Activated CD8-positive, alpha-beta T cell treated with anti-CD3 and anti-CD28 coated beads, Interleukin-2, amount 10 ng/mL, durations not matched to agents 7 days and 5 days (primary cell): ENCODE measurements around the gene CEP162. TPM values are rescaled to one million over a fixed set of nuclear protein-coding genes. Genes with fewer than 3 reads are reported as not detected.
"Not testable (repeated sequence)": the region's sequence is repeated elsewhere in the genome, so short reads cannot be mapped to it uniquely, and the experiment has no call there.

ENCODE experiments used
- ATAC-seq: fragments of 150-1000 bp; cut with Tn5 transposase; one replicate; pipeline ENCODE4 v1.10.0; 2021; ENCODE audit warnings: moderate library complexity
- CTCF ChIA-PET: fragments of 350-600 bp; sonication (Branson Sonifier 250); formaldehyde crosslinking; loops from one replicate; lab custom pipeline; 2021; ENCODE audit warnings: antibody characterized with exemption; lab: Charles Lee
- POLR2A ChIA-PET: fragments of 350-600 bp; sonication (Branson Sonifier 250); formaldehyde crosslinking; loops from one replicate; lab custom pipeline; 2021; ENCODE audit warnings: antibody characterized with exemption; lab: Charles Lee
- DNase-seq: peaks from one replicate; pipeline ENCODE4 v3.0.0-alpha.2; 2020
- H3K27ac Mint-ChIP-seq: one replicate; pipeline ENCODE4 v1.8.0; 2021; ENCODE audit warnings: mild to moderate bottlenecking, mixed read lengths
- H3K27me3 Mint-ChIP-seq: one replicate; pipeline ENCODE4 v1.8.0; 2021; ENCODE audit warnings: low read depth, mixed read lengths
- H3K36me3 Mint-ChIP-seq: one replicate; pipeline ENCODE4 v1.8.0; 2021; ENCODE audit warnings: low read depth, mixed read lengths
- H3K4me1 Mint-ChIP-seq: one replicate; pipeline ENCODE4 v1.8.0; 2021; ENCODE audit warnings: low read depth, mixed read lengths
- H3K4me3 Mint-ChIP-seq: one replicate; pipeline ENCODE4 v1.8.0; 2021; ENCODE audit warnings: mild to moderate bottlenecking, mixed read lengths
- H3K9me3 Mint-ChIP-seq: one replicate; pipeline ENCODE4 v1.8.0; 2022; ENCODE audit warnings: mixed read lengths; ENCODE audit not compliant: insufficient read depth
- total RNA-seq, 2 experiments: library from RNA; stranded (reverse); gene quantifications; one replicate each; pipeline ENCODE4 v1.2.3, GENCODE V29; 2021

CEP162 gene
- total RNA-seq, 2 experiments from 2014 or later = 7.7 to 8.5 TPM

DNA sequence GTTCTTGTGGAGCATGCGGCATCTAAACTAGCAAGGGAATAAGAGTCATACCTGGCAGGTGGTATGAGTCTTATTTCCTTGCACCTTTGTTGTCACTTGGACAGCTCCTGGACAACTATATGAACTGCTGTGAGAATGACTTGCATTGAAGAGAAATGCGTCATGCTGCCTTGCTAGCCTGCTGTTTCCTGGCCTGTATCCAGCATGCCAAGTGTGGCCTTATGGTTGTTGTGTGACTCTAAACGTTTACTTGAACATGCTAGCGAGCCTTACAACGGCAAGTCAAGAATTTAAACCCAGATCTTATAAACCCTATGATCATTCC, 90.4 kb downstream of the CEP162 start:
- Mint-ChIP-seq H3K27ac (no peak overlapping the region), H3K4me1 (no peaks in the 10 kb centered on the region), H3K4me3 (no peak overlapping the region), H3K27me3 (no peaks in the 10 kb centered on the region), H3K9me3 (no peaks in the 10 kb centered on the region), H3K36me3 (peaks cover 3% of the 10 kb centered on the region)
- ChIA-PET POLR2A (no interaction called here), CTCF (no interaction called here)
- DNase-seq = no peak
- no peak for ATAC-seq

DNA sequence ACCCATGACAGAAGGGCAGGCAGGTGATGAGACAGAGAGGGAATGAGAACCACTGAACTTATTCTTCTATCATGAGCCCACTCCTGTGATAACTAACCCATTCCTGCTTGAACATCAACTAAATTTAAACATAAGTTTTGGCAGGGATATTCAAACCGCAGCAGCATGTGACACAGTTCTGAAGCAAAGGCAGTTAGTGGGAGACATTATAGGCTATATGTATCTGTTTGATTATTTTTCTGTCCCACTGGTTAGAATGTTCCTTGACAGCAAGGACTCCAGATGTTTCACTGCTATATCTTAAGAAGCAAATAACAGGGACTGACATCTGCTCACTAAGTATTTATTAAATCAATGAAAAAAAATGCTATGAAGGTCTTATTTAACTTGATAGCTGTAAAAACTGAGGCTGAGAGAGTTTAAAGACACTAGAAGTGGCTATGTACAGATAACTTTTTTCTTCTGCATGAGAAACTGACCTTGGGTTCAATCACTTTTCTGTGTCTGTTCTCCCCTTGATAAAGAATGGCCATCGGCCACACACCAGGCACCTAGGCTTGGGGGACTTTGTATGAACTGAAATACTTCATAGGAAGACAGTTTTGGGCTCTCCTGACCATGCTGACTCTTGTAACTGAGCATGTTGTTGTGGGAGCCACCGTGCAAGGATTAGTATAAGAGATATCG, 90.9 kb downstream of the CEP162 start:
- ATAC-seq (no peak), DNase-seq (no peak)
- POLR2A ChIA-PET = no interaction called here
- no peak overlapping the region for H3K27ac Mint-ChIP-seq
- H3K4me3 Mint-ChIP-seq = no peak overlapping the region
- CTCF ChIA-PET = no interaction called here
- no peaks in the 10 kb centered on the region for H3K27me3 Mint-ChIP-seq
- no peaks in the 10 kb centered on the region for H3K9me3 Mint-ChIP-seq
- H3K36me3 Mint-ChIP-seq = peaks cover 3% of the 10 kb centered on the region
- H3K4me1 Mint-ChIP-seq = no peaks in the 10 kb centered on the region

DNA sequence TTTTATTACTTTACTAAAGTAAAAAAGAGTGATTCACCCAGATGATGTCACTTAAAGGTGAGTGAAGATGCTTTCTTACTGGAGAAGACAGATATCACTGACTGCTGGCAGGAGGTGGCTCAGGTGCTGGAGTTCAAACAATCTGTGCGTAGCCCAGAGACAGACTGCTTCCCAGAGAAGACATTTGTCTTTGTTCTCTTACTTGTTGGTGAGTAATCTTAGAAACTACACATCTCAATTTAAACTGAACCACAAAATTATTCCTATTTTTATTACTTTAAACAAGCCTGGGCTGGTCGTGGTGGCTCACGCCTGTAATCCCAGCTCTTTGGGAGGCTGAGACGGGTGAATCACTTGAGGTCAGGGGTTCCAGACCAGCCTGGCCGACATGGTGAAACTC, 92.2 kb downstream of the CEP162 start:
- peaks cover 2% of the 10 kb centered on the region for H3K36me3 Mint-ChIP-seq
- CTCF ChIA-PET = no interaction called here
- H3K4me3 Mint-ChIP-seq = no peak overlapping the region
- no peak for DNase-seq
- H3K27ac Mint-ChIP-seq = no peak overlapping the region
- ATAC-seq = no peak
- H3K9me3 Mint-ChIP-seq = no peaks in the 10 kb centered on the region
- no peaks in the 10 kb centered on the region for H3K27me3 Mint-ChIP-seq
- no peaks in the 10 kb centered on the region for H3K4me1 Mint-ChIP-seq
- POLR2A ChIA-PET = no interaction called here

DNA sequence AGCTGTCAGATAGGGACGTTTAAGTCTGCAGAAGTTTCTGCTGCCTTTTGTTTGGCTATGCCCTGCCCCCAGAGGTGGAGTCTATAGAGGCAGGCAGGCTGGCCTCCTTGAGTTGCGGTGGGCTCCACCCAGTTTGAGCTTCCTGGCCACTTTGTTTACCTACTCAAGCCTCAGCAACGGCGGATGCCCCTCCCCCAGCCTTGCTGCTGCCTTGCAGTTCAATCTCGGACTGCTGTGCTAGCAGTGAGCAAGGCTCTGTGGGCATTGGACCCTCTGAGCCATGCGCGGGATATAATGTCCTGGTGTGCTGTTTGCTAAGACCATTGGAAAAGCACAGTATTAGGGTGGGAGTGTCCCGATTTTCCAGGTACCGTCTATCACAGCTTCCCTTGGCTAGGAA, 94.1 kb downstream of the CEP162 start:
- H3K9me3 Mint-ChIP-seq, POLR2A ChIA-PET, ATAC-seq, DNase-seq, H3K36me3 Mint-ChIP-seq, H3K4me1 Mint-ChIP-seq, H3K4me3 Mint-ChIP-seq, H3K27ac Mint-ChIP-seq, CTCF ChIA-PET, H3K27me3 Mint-ChIP-seq: not testable (repeated sequence)

DNA sequence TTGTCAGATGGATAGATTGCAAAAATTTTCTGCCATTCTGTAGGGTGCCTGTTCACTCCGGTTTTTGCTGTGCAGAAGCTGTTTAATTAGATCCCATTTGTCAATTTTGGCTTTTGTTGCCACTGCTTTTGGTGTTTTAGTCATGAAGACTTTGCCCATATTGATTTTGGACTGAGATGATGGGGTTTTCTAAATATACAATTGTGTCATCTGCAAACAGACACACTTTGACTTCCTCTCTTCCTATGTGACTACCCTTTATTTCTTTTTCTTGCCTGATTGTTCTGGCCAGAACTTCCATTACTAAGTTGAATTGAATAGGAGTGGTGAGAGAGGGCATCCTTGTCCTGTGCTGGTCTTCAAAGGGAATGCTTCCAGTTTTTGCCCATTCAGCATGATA, 97.9 kb downstream of the CEP162 start:
- DNase-seq, H3K36me3 Mint-ChIP-seq, H3K9me3 Mint-ChIP-seq, H3K27ac Mint-ChIP-seq, H3K4me3 Mint-ChIP-seq, ATAC-seq, H3K4me1 Mint-ChIP-seq, H3K27me3 Mint-ChIP-seq, CTCF ChIA-PET, POLR2A ChIA-PET: not testable (repeated sequence)

DNA sequence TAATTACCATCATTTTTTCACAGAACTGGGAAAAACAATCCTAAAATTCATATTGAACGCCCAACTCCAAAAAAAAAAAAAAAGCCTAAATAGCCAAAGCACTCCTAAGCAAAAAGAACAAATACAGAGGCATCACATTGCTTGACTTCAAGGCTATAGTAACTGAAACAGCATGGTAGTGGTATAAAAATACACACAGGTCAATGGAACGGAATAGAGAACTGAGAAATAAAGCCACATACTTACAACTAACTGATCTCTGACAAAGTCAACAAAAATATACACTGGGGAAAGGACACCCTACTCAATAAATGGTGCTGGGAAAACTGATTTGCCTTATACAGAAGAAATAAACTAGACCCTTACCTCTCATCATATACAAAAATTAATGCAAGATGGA, 104.3 kb downstream of the CEP162 start:
- Mint-ChIP-seq H3K9me3 (no peaks in the 10 kb centered on the region), H3K27ac (no peak overlapping the region), H3K4me1 (no peaks in the 10 kb centered on the region), H3K36me3 (peaks cover 13% of the 10 kb centered on the region), H3K4me3 (no peak overlapping the region), H3K27me3 (no peaks in the 10 kb centered on the region)
- ChIA-PET POLR2A (no interaction called here), CTCF (no interaction called here)
- no peak for ATAC-seq
- no peak for DNase-seq

DNA sequence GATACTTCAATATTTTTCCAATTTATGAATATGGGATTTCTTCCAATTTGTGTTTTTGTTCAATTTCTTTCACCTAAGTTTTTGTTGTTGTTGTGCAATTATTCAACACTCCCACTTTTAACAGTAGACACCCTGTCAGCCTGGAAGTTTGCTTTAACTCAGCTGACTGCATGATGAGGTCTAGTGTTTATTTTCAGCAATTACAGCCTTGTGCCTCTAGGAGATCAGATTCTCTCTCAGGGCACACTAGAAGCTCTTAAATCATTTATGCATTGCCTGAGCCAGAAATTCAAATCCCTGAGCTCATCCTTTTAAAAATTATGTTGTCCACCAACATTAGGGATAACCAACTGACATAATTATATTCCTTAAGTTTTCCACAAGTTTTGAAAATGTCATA, 108.2 kb downstream of the CEP162 start:
- ChIA-PET CTCF (no interaction called here), POLR2A (no interaction called here)
- Mint-ChIP-seq H3K9me3 (no peaks in the 10 kb centered on the region), H3K4me1 (no peaks in the 10 kb centered on the region), H3K36me3 (peaks cover 3% of the 10 kb centered on the region), H3K27ac (no peak overlapping the region), H3K27me3 (no peaks in the 10 kb centered on the region), H3K4me3 (no peak overlapping the region)
- no peak for DNase-seq
- no peak for ATAC-seq

DNA sequence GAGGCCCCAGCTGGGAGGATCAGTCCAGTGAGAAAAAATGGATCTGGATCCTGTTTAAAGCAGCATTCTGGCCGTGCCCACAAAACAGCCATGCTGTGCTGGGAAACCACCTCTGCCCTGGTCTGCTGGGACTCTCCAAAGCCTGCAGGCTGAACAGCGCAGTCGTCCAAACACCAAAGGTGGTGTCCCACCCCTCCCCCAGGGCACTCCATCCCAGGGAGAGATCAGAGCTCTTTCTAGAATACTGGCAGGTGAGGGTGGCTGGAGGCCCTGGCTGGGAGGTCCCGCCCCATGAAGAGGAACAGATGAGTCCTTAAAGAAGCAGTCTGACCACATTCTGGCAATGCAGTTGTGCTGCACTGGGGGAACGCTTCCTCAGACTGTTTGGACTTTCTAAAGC, 109.3 kb downstream of the CEP162 start:
- H3K4me3 Mint-ChIP-seq = no peak overlapping the region
- no peak overlapping the region for H3K27ac Mint-ChIP-seq
- no peaks in the 10 kb centered on the region for H3K9me3 Mint-ChIP-seq
- H3K4me1 Mint-ChIP-seq = no peaks in the 10 kb centered on the region
- DNase-seq (no peak), ATAC-seq (no peak)
- CTCF ChIA-PET = no interaction called here
- POLR2A ChIA-PET = no interaction called here
- H3K36me3 Mint-ChIP-seq = no peaks in the 10 kb centered on the region
- no peaks in the 10 kb centered on the region for H3K27me3 Mint-ChIP-seq

DNA sequence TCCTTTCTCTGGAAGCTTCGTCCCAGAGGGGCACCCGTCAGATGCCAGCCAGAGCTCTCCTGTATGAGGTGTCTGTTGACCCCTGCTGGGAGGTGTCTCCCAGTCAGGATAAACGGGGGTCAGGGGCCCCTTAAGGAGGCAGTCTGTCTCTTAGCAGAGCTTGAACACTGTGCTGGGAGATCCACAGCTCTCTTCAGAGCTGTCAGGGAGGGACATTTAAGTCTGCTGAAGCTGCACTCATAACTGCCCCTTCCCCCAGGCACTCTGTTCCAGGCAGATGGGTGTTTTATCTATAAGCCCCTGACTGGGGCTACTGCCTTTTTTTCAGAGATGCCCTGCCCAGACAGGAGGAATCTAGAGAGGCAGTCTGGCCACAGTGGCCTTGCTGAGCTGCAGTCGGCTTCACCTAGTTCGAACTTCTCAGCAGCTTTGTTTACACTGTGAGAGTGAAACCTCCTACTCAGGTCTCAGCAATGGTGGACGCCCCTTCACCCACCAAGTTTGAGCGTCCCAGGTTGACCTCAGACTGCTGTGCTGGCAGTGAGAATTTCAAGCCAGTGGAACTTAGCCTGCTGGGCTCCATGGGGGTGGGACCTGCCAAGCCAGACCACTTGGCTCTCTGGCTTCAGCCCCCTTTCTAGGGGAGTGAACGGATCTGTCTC, 112.4 kb downstream of the CEP162 start:
- DNase-seq, POLR2A ChIA-PET, H3K4me3 Mint-ChIP-seq, H3K27me3 Mint-ChIP-seq, H3K27ac Mint-ChIP-seq, H3K4me1 Mint-ChIP-seq, H3K9me3 Mint-ChIP-seq, ATAC-seq, CTCF ChIA-PET, H3K36me3 Mint-ChIP-seq: not testable (repeated sequence)

DNA sequence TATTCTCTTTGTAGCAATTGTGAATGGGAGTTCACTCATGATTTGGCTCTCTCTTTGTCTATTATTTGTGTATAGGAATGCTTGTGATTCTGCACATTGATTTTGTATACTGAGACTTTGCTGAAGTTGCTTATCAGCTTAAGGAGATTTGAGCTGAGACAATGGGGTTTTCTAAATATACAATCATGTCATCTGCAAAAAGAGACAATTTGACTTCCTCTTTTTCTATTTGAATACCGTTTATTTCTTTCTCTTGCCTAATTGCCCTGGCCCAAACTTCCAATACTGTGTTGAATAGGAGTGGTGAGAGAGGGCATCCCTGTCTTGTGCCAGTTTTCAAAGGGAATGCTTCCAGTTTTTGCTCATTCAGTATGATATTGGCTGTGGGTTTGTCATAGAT, 116.1 kb downstream of the CEP162 start:
- H3K27me3 Mint-ChIP-seq, H3K36me3 Mint-ChIP-seq, H3K4me1 Mint-ChIP-seq, ATAC-seq, H3K4me3 Mint-ChIP-seq, POLR2A ChIA-PET, DNase-seq, H3K27ac Mint-ChIP-seq, H3K9me3 Mint-ChIP-seq, CTCF ChIA-PET: not testable (repeated sequence)

DNA sequence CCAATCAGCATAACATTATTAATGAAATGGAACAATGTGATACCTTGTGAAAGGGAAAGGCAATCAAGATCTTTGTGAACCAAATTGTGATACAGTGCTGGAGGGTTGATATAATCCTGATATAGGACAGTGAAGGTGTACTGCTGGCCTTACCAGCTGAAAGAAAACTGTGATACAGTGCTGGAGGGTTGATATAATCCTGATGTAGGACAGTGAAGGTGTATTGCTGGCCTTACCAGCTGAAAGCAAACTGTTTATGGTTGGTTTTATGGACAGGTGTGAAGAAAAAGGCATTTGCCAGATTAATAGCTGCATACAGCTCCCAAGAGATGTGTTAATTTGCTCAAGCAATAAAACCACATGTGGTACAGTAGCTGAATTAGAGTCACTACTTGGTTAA, 119.9 kb downstream of the CEP162 start:
- no peak overlapping the region for H3K27ac Mint-ChIP-seq
- H3K4me1 Mint-ChIP-seq = no peaks in the 10 kb centered on the region
- H3K9me3 Mint-ChIP-seq = no peaks in the 10 kb centered on the region
- DNase-seq (no peak), ATAC-seq (no peak)
- no peaks in the 10 kb centered on the region for H3K36me3 Mint-ChIP-seq
- H3K4me3 Mint-ChIP-seq = no peak overlapping the region
- H3K27me3 Mint-ChIP-seq = peaks cover 3% of the 10 kb centered on the region
- POLR2A ChIA-PET = no interaction called here
- CTCF ChIA-PET = no interaction called here

DNA sequence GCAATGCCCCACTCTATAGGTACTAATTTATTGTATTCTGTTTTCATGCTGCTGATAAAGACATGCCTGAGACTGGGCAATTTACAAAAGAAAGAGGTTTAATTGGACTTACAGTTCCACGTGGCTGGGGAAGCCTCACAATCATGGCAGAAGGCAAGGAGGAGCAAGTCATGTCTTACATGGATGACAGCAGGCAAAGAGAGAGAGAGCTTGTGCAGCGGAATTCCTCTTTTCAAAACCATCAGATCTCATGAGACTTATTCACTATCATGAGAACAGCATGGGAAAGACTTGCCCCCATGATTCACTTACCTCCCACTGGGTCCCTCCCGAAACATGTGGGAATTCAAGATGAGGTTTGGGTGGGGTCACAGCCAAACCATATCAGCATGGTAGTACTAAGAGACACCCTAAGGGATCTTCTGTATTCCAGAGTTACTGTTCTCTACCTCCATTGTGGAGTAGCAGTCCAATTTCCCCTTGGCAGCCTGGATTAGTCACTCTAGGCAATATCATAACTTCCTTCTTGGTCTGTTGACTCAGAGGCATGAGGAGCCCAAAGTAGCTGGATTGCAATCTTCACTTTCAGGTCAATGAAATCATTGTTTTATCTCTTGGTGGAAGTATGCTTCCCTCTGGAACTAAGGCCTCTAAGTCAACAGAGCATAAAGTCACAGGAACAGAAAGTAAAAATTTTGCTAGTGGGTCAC, 122.1 kb downstream of the CEP162 start:
- H3K27me3 Mint-ChIP-seq, DNase-seq, POLR2A ChIA-PET, H3K36me3 Mint-ChIP-seq, H3K9me3 Mint-ChIP-seq, ATAC-seq, H3K4me3 Mint-ChIP-seq, H3K4me1 Mint-ChIP-seq, H3K27ac Mint-ChIP-seq, CTCF ChIA-PET: not testable (repeated sequence)
